D721Med (cell line): ENCODE measurements around the gene FILIP1L.

Experiments
- DNase-seq: peaks from one replicate; pipeline ENCODE4 v3.0.0; 2011; ENCODE audit warnings: low spot score; ENCODE audit not compliant: insufficient read length
- FAIRE-seq: peaks from 2 replicates; lab custom pipeline; 2011; peaks lifted over from hg19 to GRCh38; lab: Jason Lieb, UNC
- TF ChIP-seq, protein P1 (sequence below): IDR thresholded peaks from 2 replicates; pipeline ENCODE4 v1.5.1; 2012; ENCODE audit warnings: mild to moderate bottlenecking, control low read depth; ENCODE audit not compliant: insufficient read depth; ENCODE audit errors: missing control alignments

The FILIP1L gene

DNA sequence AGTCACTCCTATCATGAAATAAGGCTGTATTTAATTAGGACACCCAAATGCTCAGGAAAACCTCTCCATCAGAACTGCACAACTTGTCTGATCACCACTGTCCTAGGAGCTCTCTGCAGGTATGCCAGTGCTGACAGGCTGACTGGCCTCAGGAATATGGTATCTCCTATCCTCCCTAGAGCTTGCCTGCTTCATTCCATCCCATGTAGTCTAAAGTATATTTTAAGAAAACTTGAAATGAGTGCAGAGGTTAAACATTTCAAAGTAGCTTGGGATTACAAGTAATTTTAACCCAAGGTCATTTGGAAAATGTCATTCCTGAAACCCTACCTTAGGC, 23.7 kb downstream of the FILIP1L start:
- TF ChIP-seq, protein P1, sequence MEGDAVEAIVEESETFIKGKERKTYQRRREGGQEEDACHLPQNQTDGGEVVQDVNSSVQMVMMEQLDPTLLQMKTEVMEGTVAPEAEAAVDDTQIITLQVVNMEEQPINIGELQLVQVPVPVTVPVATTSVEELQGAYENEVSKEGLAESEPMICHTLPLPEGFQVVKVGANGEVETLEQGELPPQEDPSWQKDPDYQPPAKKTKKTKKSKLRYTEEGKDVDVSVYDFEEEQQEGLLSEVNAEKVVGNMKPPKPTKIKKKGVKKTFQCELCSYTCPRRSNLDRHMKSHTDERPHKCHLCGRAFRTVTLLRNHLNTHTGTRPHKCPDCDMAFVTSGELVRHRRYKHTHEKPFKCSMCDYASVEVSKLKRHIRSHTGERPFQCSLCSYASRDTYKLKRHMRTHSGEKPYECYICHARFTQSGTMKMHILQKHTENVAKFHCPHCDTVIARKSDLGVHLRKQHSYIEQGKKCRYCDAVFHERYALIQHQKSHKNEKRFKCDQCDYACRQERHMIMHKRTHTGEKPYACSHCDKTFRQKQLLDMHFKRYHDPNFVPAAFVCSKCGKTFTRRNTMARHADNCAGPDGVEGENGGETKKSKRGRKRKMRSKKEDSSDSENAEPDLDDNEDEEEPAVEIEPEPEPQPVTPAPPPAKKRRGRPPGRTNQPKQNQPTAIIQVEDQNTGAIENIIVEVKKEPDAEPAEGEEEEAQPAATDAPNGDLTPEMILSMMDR, result no peak
- FAIRE-seq, result no peak
- DNase-seq, result no peak

DNA sequence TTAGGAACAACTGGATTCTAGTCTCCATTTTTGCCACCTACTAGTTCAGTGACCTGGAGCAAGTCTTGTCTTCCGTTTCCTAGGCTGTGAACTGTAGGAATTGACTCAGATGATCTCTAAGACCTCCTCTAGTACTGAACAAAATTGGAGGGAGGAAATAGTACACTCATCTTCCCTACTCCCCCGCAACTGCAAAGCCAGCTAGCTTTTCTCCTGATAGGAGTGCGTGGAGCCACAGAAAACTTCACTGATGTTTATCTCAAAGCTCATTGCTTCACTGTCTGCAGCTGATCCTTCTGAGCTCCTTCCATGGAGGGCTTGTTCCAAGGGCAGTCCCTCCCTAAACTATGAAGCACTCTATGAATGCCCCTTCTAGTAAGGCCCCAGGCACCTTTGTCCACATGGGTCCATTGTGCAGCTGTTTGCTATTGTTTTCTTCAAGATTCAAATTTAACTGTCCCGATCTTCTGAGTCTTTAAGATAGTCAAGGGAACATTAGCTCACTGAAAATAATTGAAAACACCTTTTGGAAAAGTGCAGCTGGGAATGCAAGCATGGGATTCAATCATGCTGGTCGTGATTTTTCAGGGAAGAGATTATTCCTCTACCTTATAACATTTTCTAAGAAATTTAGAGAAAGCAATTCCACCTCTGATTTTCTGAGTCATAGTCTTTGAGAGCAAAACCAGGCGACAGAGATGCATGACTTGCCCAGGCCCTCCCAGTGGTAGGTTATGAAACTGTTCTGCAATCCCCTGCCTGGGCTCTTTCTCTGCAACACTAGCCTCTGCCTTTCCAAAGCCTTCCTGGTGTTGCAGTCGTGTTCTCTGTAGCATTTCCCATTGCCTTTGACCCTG, 24.3 kb downstream of the FILIP1L start:
- FAIRE-seq (no peak), DNase-seq (no peak)
- TF ChIP-seq, protein P1, result no peak

DNA sequence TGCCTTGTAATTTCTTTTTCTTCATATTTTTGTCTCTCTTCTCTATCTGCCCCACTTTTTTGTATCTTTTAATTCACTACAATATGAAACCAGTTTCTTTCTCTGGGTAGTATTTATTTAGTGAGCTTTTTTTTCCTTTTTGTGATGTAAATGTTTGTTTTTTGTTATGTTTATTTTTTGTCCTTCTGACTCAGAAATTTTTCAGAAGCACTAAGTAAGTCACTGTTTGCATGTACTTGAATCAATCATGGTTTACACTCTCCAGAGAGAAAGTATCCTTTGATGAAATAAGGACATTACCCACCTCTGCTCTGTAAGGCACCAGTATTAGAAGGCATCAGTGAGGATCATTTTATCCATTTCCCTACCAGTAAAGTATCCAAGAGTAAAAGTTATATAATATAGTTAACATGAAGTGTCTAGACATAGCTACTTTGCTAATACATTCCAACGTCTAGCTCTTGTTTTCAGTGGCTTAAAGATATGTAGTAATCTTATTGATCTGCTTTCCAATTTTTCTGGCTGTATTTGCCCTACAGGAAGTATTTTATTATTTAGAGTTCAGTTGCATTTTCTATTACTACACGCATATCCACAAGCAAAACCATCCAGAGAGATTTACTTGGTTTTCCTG, 25.4 kb downstream of the FILIP1L start:
- DNase-seq (no peak), FAIRE-seq (no peak)
- TF ChIP-seq, protein P1, result no peak

DNA sequence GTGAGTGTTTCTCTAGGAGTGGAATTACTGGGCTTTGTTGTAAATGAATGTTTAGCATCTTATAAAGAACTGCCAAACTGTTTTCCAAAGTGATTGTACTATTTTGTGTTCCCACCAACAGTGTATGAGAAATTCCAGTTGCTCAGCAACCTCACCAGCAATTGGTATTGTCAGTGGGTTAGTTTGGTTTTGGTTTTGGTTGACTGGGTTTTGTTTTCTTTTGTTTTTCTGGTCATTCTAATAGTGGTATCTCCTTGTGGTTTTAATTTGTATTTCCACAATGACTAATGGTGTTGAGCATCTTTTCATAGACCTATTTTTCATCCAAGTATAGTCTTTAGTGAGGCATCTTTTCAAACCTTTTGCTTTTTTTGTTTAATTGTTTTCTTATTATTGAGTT, 27.1 kb downstream of the FILIP1L start:
- DNase-seq (no peak), FAIRE-seq (no peak)
- TF ChIP-seq, protein P1, result no peak

GRCh38 chr3:100086401-100086800, 27.9 kb downstream of the FILIP1L start:
- FAIRE-seq (no peak), DNase-seq (no peak)
- TF ChIP-seq, protein P1, result no peak

GRCh38 chr3:100084100-100084806, 30.0 kb downstream of the FILIP1L start:
- TF ChIP-seq, protein P1, result no peak
- FAIRE-seq (no peak), DNase-seq (no peak)
